T-helper 2 cell treated with Interferon-gamma antibody and Interleukin-4, amounts not matched to agents 100 ng/mL and 5 ng/mL, for 36 hours (primary cell): Measurements from ENCODE around the gene C11orf86. TPM values are rescaled to one million over a fixed set of nuclear protein-coding genes. Genes with fewer than 3 reads are reported as not detected.

ENCODE experiments used
- intact Hi-C: fragments of 100-400 bp; cut with micrococcal nuclease; formaldehyde crosslinking; loops from one replicate; pipeline ENCODE4 v1.15.1; 2023
- total RNA-seq: library from RNA; stranded (reverse); gene quantifications from 2 replicates; pipeline ENCODE4 v1.2.3, GENCODE V29; 2022

The C11orf86 gene
- total RNA-seq, 1 donor from 2014 or later = not detected

DNA sequence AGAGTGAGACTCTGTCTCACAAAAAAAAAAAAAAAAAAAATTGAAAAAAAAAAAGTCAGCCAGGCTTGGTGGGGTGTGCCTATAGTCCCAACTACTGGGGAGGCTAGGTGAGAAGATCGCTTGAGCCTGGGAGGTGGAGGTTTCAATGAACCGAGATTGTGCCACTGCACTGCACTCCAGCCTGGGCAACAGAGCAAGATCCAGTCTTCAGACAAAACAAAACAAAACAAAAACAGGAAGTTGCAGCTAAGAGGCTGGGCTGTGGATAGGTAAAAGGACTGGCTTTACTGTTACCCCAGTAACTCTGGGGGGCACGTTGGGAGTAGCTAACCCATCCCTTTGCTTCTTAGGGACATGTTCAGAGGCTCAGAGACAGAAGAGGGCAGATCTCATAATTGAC is 10.6 kb upstream of the C11orf86 start:
- intact Hi-C loops = no loop called here

DNA sequence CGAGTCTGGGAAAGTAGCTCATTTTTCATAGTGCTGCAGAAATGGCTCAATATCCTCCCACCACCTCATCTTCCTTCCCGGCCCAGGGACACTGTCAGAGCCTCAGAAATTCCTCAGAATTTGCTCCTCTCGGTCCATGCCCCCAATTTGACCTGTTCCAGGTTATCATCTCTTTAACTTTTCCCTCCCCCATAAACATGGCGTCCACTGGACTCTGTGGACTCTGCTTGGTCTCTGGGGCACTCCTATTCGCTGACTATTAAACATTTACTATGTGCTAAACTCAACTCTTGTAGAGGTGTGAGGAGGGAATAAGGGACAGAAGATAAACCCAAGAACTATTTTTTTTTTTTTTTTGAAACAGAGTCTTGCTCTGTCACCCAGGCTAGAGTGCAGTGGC is 8.8 kb upstream of the C11orf86 start:
- intact Hi-C loops = no loop called here

GRCh38 chr11:66967670-66968425 is 7.3 kb upstream of the C11orf86 start:
- intact Hi-C loops = no loop called here

- intact Hi-C loops = no loop called here
Observed at GRCh38 chr11:66969584-66970225, 5.4 kb upstream of the C11orf86 start.

DNA sequence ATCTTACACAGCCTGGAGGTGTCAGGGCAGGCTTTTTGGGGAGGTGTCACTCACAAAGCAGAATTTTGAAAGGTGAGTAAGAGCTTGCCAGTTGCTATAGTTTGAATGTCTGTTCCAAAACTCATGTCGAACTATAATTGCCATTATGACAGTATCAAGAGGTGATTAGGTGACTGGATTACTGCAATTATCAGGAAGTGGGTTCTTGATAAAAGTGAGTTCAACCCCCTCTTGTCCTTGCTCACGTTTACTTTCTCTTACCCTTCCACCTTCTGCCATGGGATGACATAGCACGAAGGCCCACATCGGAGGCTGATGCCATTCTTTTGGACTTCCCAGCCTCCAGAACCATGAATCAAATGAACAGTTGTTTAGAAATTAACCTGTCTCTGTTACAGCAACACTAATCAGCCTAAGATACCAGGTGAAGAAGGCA is 4.7 kb upstream of the C11orf86 start:
- intact Hi-C loops = no loop called here

- intact Hi-C loops = no loop called here
Observed at GRCh38 chr11:66970807-66971442, 4.2 kb upstream of the C11orf86 start.

DNA sequence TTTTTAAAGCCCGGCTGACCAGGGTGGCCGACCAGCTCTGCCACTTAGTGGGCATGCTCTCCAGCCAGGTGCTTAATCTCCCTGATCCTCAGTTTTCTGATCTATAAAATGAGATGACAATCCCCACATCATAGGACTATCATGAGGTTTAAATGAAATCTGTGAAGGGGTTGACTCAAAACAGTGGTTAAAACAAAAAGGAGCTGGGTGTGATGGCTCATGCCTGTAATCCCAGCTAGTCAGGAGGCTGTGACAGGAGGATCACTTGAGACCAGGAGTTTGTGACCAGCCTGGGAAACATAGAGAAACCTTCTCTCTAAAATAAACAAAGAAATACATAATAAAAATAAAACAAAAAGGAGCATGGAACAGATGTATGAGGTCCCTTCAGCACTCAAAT is 3.6 kb upstream of the C11orf86 start:
- intact Hi-C loops = no loop called here

GRCh38 chr11:66973956-66974580 is 1.0 kb upstream of the C11orf86 start:
- intact Hi-C loops = no loop called here

GRCh38 chr11:66975405-66976027 is 412 bp downstream of the C11orf86 start:
- intact Hi-C loops = no loop called here

- intact Hi-C loops = no loop called here
Observed at GRCh38 chr11:66976028-66976467, 944 bp downstream of the C11orf86 start.

DNA sequence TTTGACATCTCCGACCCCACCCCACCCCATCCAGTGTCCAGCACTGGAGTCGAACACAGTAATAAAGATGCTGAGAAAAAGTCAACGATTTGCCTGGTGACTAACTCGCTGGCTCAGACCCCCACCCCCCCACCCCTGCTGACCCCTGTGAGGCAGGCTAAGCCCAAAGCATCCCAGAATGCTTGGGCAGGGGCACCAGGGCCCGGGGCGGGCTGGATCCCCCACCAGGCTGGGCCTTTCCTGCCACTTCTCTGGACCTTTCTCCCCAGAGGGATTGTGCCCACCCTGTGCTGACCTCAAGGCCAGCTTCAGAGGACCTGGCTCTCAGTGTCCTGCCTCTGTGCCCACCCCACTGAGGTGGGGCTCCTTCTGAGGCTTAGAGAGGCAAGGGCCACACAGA is 1.8 kb downstream of the C11orf86 start:
- intact Hi-C loops = no loop called here

DNA sequence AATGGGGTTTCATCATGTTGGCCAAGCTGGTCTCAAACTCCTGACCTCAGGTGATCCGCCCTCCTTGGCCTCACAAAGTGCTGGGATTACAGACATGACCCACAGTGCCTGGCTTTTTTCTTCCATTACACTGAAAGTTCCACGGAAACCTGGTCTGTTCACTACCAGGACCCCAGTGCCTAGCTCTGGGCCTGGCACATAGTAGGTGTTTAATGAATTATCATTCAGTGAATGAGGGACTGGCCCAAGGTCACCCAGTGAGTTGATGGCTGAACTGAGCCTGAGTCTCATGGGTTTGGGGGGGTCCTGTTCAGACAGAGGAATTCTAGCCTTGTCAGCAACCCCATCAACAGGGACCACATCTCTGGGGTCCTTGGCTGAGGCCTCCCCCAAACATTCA is 3.1 kb downstream of the C11orf86 start:
- intact Hi-C loops = no loop called here

- intact Hi-C loops = no loop called here
Observed at GRCh38 chr11:66978717-66979116, 3.6 kb downstream of the C11orf86 start.

GRCh38 chr11:66979336-66979980 is 4.4 kb downstream of the C11orf86 start:
- intact Hi-C loops = no loop called here

DNA sequence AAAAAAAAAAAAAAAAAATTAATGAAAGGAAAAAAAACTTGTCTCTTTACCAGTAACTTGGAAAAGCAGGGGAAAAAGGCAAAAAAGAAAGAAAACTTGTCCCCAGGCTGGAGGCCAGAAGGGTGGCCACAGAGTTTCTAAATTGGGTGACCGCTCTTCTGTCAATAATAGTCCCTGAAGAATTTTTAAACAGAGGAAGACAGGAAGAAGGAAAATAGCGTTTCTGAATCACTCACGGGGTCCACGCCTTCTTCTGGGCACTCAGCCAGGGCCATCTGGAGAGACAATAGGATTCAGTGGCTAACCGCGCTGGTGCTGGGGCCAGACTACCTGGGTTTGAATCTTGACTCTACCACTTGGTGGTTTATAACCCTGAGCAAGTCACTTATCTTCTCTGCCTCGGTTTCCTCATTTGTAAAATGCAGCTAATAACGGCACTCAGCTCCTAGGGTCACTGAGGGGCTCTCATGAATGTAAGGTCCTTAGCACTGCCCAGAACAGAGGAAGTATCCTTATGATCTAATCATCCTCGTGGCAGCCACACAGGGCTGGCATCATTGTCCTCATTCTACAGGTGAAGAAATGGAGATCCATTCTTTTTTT is 7.0 kb downstream of the C11orf86 start:
- intact Hi-C loops = no loop called here

DNA sequence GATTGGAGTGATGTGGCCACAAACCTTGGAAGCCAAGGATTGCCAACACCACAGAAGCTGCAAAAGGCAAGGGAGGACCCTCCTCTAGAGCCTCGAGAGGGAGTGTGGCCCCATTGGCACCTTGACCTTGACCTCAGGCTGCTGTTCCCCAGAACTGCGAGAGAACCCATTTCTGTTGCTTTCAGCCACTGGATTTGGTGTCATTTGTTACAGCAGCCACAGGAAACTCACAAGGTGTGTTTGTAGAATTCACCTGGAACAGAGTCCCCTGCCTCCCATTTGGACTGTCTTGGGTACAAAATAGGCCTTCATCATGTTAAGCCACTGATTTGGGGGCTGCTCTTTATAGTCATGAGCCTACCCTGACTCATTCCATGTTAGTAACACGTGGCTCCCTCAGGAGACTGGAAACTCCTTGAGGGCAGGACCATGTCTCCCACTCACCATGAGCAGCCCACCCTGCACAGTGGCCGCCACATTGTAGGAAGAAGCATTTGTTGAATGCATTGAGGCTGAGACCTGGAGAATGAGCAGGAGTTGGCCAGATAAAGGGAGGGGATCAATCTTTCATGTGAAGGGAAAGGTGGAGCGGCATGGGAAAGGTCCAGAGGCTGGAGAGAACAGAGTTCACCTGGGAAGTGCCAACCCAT is 8.3 kb downstream of the C11orf86 start:
- intact Hi-C loops = no loop called here

GRCh38 chr11:66985508-66986177 is 10.5 kb downstream of the C11orf86 start:
- intact Hi-C loops = no loop called here

- intact Hi-C loops = no loop called here
Observed at GRCh38 chr11:66986178-66986545, 11.1 kb downstream of the C11orf86 start.

- intact Hi-C loops = no loop called here
Observed at GRCh38 chr11:66987158-66987620, 12.1 kb downstream of the C11orf86 start.
